ENCODE data around the gene MXI1. TPM values are rescaled to one million over a fixed set of nuclear protein-coding genes. Genes with fewer than 3 reads are reported as not detected.

The MXI1 gene
- total RNA-seq, 1 experiment from 2014 or later, result 11.0 TPM

DNA sequence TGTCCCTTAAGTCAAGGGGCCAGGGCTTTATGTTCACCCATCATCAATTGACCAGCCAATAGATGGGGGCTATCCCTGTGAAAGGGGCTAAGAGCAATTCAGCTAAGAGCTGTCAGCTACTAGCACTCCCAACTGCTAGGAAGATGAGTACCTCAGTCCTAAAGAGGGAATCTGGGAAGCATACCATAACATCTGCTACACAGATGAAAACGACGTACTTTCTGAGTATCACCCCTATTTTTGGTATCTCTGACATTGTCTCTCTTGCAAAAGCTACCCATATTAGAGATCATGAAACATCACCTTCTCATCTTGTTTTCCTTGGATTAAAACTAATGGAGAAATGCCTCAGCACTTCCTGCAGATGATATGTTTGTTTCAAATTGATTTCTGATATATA, 104.8 kb downstream of the MXI1 start:
- no peaks in the 10 kb centered on the region; the same call in 1 of the 2 replicates for H3K9me3 ChIP-seq
- Mint-ChIP-seq H3K36me3 (ENCODE audit: insufficient read depth, unreplicated experiment) (no peaks in the 10 kb centered on the region), H3K4me1 (ENCODE audit: low read depth, unreplicated experiment) (no peaks in the 10 kb centered on the region), H3K27ac (ENCODE audit: unreplicated experiment) (no peak overlapping the region), H3K27me3 (ENCODE audit: insufficient read depth, unreplicated experiment) (no peaks in the 10 kb centered on the region), H3K4me3 (ENCODE audit: unreplicated experiment) (no peak overlapping the region), H3K9me3 (ENCODE audit: unreplicated experiment) (no peaks in the 10 kb centered on the region)
- no peak overlapping the region for H3K4me3 ChIP-seq (ENCODE audit: low read depth, low read length)
- ChIA-PET CTCF (interaction anchor here (1.1 kb wide), 1 partner anchor 288 kb away, joined by 5 read pairs; no protein-coding TSS in a partner anchor), POLR2A (no interaction called here)
- no peaks in the 10 kb centered on the region for H3K36me3 ChIP-seq (ENCODE audit: control insufficient read depth, insufficient read depth, low read length)
- no TSS peak for BruUV-seq (replicated peaks)
- no peaks in the 10 kb centered on the region for H3K27me3 ChIP-seq (replicated peaks; ENCODE audit: control insufficient read depth, insufficient read depth, low read length)
- DNase-seq, result no peak
- TF ChIP-seq, protein P1, sequence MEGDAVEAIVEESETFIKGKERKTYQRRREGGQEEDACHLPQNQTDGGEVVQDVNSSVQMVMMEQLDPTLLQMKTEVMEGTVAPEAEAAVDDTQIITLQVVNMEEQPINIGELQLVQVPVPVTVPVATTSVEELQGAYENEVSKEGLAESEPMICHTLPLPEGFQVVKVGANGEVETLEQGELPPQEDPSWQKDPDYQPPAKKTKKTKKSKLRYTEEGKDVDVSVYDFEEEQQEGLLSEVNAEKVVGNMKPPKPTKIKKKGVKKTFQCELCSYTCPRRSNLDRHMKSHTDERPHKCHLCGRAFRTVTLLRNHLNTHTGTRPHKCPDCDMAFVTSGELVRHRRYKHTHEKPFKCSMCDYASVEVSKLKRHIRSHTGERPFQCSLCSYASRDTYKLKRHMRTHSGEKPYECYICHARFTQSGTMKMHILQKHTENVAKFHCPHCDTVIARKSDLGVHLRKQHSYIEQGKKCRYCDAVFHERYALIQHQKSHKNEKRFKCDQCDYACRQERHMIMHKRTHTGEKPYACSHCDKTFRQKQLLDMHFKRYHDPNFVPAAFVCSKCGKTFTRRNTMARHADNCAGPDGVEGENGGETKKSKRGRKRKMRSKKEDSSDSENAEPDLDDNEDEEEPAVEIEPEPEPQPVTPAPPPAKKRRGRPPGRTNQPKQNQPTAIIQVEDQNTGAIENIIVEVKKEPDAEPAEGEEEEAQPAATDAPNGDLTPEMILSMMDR (IDR thresholded peaks at IDR 0.05; ENCODE audit: insufficient read depth in 1 of 2, low read depth in 1 of 2, low read length in 1 of 2, severe bottlenecking in 1 of 2, unreplicated experiment in 1 of 2), result no peak
- H3K4me1 ChIP-seq, result peaks cover 4% of the 10 kb centered on the region; the same call in 1 of the 2 replicates
- intact Hi-C loops (cut with micrococcal nuclease; ENCODE audit: unreplicated experiment), result loop anchor here (5.0 kb wide), 2 partner anchors 100 to 145 kb away; no protein-coding TSS in a partner anchor

DNA sequence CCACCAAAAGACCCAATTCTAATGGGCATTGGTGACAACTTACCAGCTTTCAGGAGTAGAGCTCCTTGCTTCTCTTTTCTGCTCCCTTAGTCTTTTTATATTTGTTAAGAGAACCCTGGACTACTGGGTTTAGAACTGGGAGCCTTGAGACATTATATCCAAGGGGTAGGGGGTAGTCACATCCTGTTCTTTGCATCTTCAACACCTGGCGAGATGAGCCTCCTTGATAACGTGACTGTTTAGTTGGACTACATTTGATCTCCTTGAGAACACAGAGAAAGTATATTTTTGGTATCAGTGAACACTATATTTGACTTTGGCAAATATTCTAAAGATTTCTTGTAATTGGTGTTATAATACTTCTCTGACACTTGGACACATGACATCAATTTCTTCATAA, 106.3 kb downstream of the MXI1 start:
- Mint-ChIP-seq H3K36me3 (ENCODE audit: insufficient read depth, unreplicated experiment) (no peaks in the 10 kb centered on the region), H3K9me3 (ENCODE audit: unreplicated experiment) (no peaks in the 10 kb centered on the region), H3K4me3 (ENCODE audit: unreplicated experiment) (no peak overlapping the region), H3K27ac (ENCODE audit: unreplicated experiment) (no peak overlapping the region), H3K4me1 (ENCODE audit: low read depth, unreplicated experiment) (peaks cover 2% of the 10 kb centered on the region), H3K27me3 (ENCODE audit: insufficient read depth, unreplicated experiment) (no peaks in the 10 kb centered on the region)
- Histone ChIP-seq H3K4me3 (ENCODE audit: low read depth, low read length) (no peak overlapping the region), H3K27me3 (replicated peaks; ENCODE audit: control insufficient read depth, insufficient read depth, low read length) (no peaks in the 10 kb centered on the region), H3K4me1 (peaks cover 4% of the 10 kb centered on the region; the same call in 1 of the 2 replicates), H3K36me3 (ENCODE audit: control insufficient read depth, insufficient read depth, low read length) (no peaks in the 10 kb centered on the region), H3K9me3 (no peaks in the 10 kb centered on the region; the same call in 1 of the 2 replicates)
- CTCF ChIA-PET, result no interaction called here
- intact Hi-C loops (cut with micrococcal nuclease; ENCODE audit: unreplicated experiment), result loop anchor here (1.0 to 5.0 kb wide), 3 partner anchors 14 to 144 kb away; no protein-coding TSS in a partner anchor
- no TSS peak for BruUV-seq (replicated peaks)
- no peak for DNase-seq
- POLR2A ChIA-PET, result no interaction called here
- TF ChIP-seq, protein P1 (IDR thresholded peaks at IDR 0.05; ENCODE audit: insufficient read depth in 1 of 2, low read depth in 1 of 2, low read length in 1 of 2, severe bottlenecking in 1 of 2, unreplicated experiment in 1 of 2), result no peak

DNA sequence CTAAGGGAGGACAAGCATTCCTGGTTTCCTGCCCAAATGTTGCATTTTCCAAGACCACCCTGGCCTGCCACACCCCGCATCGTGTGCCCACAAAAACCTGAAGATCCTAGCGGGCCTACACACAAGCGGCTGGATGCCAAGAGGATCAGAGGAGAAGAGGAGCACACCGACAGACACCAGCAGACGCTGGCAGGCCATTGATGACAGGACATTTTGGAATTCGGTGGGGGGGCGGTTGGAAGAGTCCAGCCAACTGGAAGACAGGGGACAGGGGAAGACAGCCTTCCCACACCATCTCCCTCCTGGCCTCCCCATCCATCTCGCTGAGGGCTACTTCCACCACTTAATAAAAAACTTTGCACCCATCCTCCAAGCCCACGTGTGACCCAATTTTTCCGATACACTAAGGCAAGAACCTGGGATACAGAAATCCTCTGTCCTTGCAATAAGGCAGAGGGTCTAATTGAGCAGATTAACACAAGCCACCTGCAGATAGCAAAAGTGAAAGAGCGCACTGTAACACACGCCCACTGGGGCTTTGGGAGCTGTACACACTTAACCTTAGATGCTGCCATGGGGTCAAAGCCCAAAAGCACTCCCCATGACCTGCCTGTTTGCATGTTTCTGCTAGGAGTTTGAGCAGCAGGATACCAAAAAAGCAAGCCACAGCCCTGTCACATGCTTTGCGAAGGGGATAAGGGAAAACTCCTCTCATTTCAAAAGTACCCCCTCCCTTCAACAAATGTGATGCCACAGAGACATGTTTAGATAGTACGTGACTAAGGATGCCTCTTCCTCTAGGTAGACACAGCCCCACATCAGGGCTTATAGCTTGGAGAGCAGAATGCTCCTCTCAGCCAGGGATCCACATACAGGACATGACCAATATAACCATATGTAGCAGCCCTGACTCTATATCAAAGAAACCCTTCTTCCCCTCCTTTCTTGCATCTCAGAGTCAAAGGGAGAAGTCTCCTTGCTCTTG, 110.8 kb downstream of the MXI1 start:
- no TSS peak for BruUV-seq (replicated peaks)
- H3K27ac Mint-ChIP-seq (ENCODE audit: unreplicated experiment), result no peak overlapping the region
- Histone ChIP-seq H3K9me3 (peaks cover 6% of the 10 kb centered on the region), H3K4me3 (ENCODE audit: low read depth, low read length) (no peak overlapping the region), H3K27me3 (replicated peaks; ENCODE audit: control insufficient read depth, insufficient read depth, low read length) (no peaks in the 10 kb centered on the region), H3K36me3 (ENCODE audit: control insufficient read depth, insufficient read depth, low read length) (no peaks in the 10 kb centered on the region), H3K4me1 (no peaks in the 10 kb centered on the region)
- H3K36me3 Mint-ChIP-seq (ENCODE audit: insufficient read depth, unreplicated experiment), result no peaks in the 10 kb centered on the region
- no peaks in the 10 kb centered on the region for H3K27me3 Mint-ChIP-seq (ENCODE audit: insufficient read depth, unreplicated experiment)
- intact Hi-C loops (cut with micrococcal nuclease; ENCODE audit: unreplicated experiment), result no loop called here
- no peak overlapping the region for H3K4me3 Mint-ChIP-seq (ENCODE audit: unreplicated experiment)
- TF ChIP-seq, protein P1 (IDR thresholded peaks at IDR 0.05; ENCODE audit: insufficient read depth in 1 of 2, low read depth in 1 of 2, low read length in 1 of 2, severe bottlenecking in 1 of 2, unreplicated experiment in 1 of 2), result no peak
- ChIA-PET POLR2A (no interaction called here), CTCF (no interaction called here)
- DNase-seq, result no peak
- H3K9me3 Mint-ChIP-seq (ENCODE audit: unreplicated experiment), result peaks cover 21% of the 10 kb centered on the region
- peaks cover 6% of the 10 kb centered on the region for H3K4me1 Mint-ChIP-seq (ENCODE audit: low read depth, unreplicated experiment)

Measured in Caco-2 (cell line).